Adipocyte (in vitro differentiated cells): ENCODE data around the gene POMZP3.
"Not testable (repeated sequence)": the region's sequence is repeated elsewhere in the genome, so short reads cannot be mapped to it uniquely, and the experiment has no call there.

Experiments used
- DNase-seq: peaks from one replicate; pipeline ENCODE4 v3.0.0-alpha.2; 2015; ENCODE audit warnings: low read depth
- H3K27me3 ChIP-seq: replicated peaks from 2 replicates; pipeline ENCODE4 v1.7.0; 2013; ENCODE audit warnings: mild to moderate bottlenecking, low read length, moderate library complexity; ENCODE audit not compliant: control insufficient read depth, insufficient read depth
- H3K36me3 ChIP-seq: 2 replicates; pipeline ENCODE4 v1.7.0; 2013; ENCODE audit warnings: low read length, mild to moderate bottlenecking, moderate library complexity; ENCODE audit not compliant: control insufficient read depth, insufficient read depth, severe bottlenecking
- H3K4me1 ChIP-seq: 2 replicates; pipeline ENCODE4 v1.7.0; 2013; ENCODE audit warnings: mild to moderate bottlenecking, low read length, moderate library complexity; ENCODE audit not compliant: control insufficient read depth, insufficient read depth
- H3K4me3 ChIP-seq: 2 replicates; pipeline ENCODE4 v1.7.0; 2013; ENCODE audit warnings: mild to moderate bottlenecking, low read length, moderate library complexity
- H3K9ac ChIP-seq: 2 replicates; pipeline ENCODE4 v1.7.0; 2013; ENCODE audit warnings: mild to moderate bottlenecking, low read length, moderate library complexity
- H3K9me3 ChIP-seq: 2 replicates; pipeline ENCODE4 v1.7.0; 2013; ENCODE audit warnings: mild to moderate bottlenecking, low read length, moderate library complexity; ENCODE audit not compliant: control insufficient read depth

POMZP3 gene

GRCh38 chr7:76561342-76561741 is 65.7 kb downstream of the POMZP3 start:
- not testable (repeated sequence) for H3K9me3 ChIP-seq, H3K27me3 ChIP-seq, H3K4me1 ChIP-seq, H3K4me3 ChIP-seq, H3K36me3 ChIP-seq, DNase-seq, H3K9ac ChIP-seq

DNA sequence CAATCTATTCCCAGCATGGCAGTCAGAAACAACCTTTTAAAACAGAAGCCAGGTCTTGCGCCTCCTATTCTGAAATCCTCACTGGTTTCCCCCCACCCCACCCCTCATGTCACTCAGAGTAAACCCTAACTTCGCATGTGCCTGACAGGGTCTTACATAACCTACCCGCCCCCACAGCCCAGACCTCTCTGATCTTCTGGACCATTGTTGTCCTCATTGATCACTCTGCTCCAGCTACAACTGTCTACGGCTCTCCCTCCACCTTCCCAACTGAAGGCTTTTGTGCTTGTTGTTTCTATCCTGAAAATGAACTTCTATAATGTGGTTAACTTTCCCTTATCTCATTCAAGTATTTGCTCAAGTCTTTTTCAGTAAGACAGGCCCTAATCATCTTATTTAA is 66.9 kb downstream of the POMZP3 start:
- not testable (repeated sequence) for H3K27me3 ChIP-seq, H3K4me3 ChIP-seq, H3K9ac ChIP-seq, DNase-seq, H3K9me3 ChIP-seq, H3K4me1 ChIP-seq, H3K36me3 ChIP-seq
